Brain microvascular endothelial cell (primary cell): ENCODE data around the gene ADAMTSL1.

ENCODE experiments used
- DNase-seq: peaks from one replicate; pipeline ENCODE4 v3.0.0-alpha.2; 2020
- H3K27ac ChIP-seq: fragments of 250-450 bp; sonication (Bioruptor Pico); 2 replicates; pipeline ENCODE4 v1.5.1; 2020; ENCODE audit warnings: mild to moderate bottlenecking, moderate library complexity
- H3K27me3 ChIP-seq: fragments of 250-450 bp; sonication (Bioruptor Pico); replicated peaks from 2 replicates; pipeline ENCODE4 v1.5.1; 2020; ENCODE audit warnings: mild to moderate bottlenecking
- H3K36me3 ChIP-seq: fragments of 250-450 bp; sonication (Bioruptor Pico); replicated peaks from 2 replicates; pipeline ENCODE4 v1.5.1; 2020; ENCODE audit warnings: mild to moderate bottlenecking
- H3K4me3 ChIP-seq: 2 replicates; pipeline ENCODE4 v1.5.1; 2011; ENCODE audit warnings: low read depth, mild to moderate bottlenecking, control low read depth, low read length, moderate library complexity
- CTCF ChIP-seq: IDR thresholded peaks from 2 replicates; pipeline ENCODE4 v1.5.1; 2011; ENCODE audit warnings: low read depth, mild to moderate bottlenecking, moderate library complexity, low read length, control low read depth, inconsistent platforms; ENCODE audit errors: missing control alignments
- in situ Hi-C: cut with HindIII; loops from 2 replicates; pipeline ENCODE4 v1.10.0; 2017; ENCODE audit warnings: low sequenced_read_pairs, low pct_ligation_motif_present

The ADAMTSL1 gene

GRCh38 chr9:18456624-18457237 is 17.2 kb upstream of the ADAMTSL1 start:
- Histone ChIP-seq H3K36me3 (no peaks in the 10 kb centered on the region), H3K27ac (no peak overlapping the region), H3K27me3 (no peaks in the 10 kb centered on the region), H3K4me3 (no peak overlapping the region)
- DNase-seq, result no peak
- in situ Hi-C loops, result loop anchor here (25.0 kb wide), 1 partner anchor 581 kb away; the partner anchor contains the start of genes RRAGA and SAXO1
- no peak for TF ChIP-seq CTCF

- DNase-seq, result no peak
- no peaks in the 10 kb centered on the region for H3K27me3 ChIP-seq
- no peak for TF ChIP-seq CTCF
- no peak overlapping the region for H3K4me3 ChIP-seq
- H3K27ac ChIP-seq, result no peak overlapping the region
- in situ Hi-C loops, result loop anchor here (25.0 kb wide), 1 partner anchor 580 kb away; the partner anchor contains the start of genes RRAGA and SAXO1
- no peaks in the 10 kb centered on the region for H3K36me3 ChIP-seq
Measured at GRCh38 chr9:18457510-18457909, 16.4 kb upstream of the ADAMTSL1 start.

GRCh38 chr9:18459962-18460584 is 13.9 kb upstream of the ADAMTSL1 start:
- Histone ChIP-seq H3K36me3 (no peaks in the 10 kb centered on the region), H3K4me3 (no peak overlapping the region), H3K27ac (peak overlapping the region; percentile 28), H3K27me3 (no peaks in the 10 kb centered on the region)
- in situ Hi-C loops, result loop anchor here (25.0 kb wide), 1 partner anchor 577 kb away; the partner anchor contains the start of genes RRAGA and SAXO1
- no peak for TF ChIP-seq CTCF
- peak; percentile 69 for DNase-seq

- TF ChIP-seq CTCF, result no peak
- no peak for DNase-seq
- in situ Hi-C loops, result loop anchor here (25.0 kb wide), 1 partner anchor 576 kb away; the partner anchor contains the start of genes RRAGA and SAXO1
- H3K27me3 ChIP-seq, result no peaks in the 10 kb centered on the region
- H3K27ac ChIP-seq, result no peak overlapping the region
- no peaks in the 10 kb centered on the region for H3K36me3 ChIP-seq
- no peak overlapping the region for H3K4me3 ChIP-seq
Measured at GRCh38 chr9:18461496-18461895, 12.5 kb upstream of the ADAMTSL1 start.

GRCh38 chr9:18463991-18464390 is 10.0 kb upstream of the ADAMTSL1 start:
- no peaks in the 10 kb centered on the region for H3K36me3 ChIP-seq
- no peaks in the 10 kb centered on the region for H3K27me3 ChIP-seq
- no peak for DNase-seq
- in situ Hi-C loops, result loop anchor here (25.0 kb wide), 1 partner anchor 573 kb away; the partner anchor contains the start of genes RRAGA and SAXO1
- no peak for TF ChIP-seq CTCF
- H3K27ac ChIP-seq, result no peak overlapping the region
- no peak overlapping the region for H3K4me3 ChIP-seq
